CD4-positive, alpha-beta T cell treated with Interleukin-6 for 4 hours (primary cell): ENCODE data around the gene PLCG2.
"Not testable (repeated sequence)": the region's sequence is repeated elsewhere in the genome, so short reads cannot be mapped to it uniquely, and the experiment has no call there.

Experiments used
- DNase-seq: peaks from one replicate; pipeline ENCODE4 v3.0.0-alpha.2; 2020; ENCODE audit warnings: mixed read lengths

PLCG2 gene

GRCh38 chr16:81790830-81791435 lies 11.8 kb downstream of the PLCG2 start:
- no peak for DNase-seq

GRCh38 chr16:81792828-81793227 lies 13.7 kb downstream of the PLCG2 start:
- no peak for DNase-seq

- DNase-seq, result no peak
Observed at GRCh38 chr16:81795193-81795592, 16.1 kb downstream of the PLCG2 start.

- DNase-seq, result no peak
Observed at GRCh38 chr16:81796035-81796434, 16.9 kb downstream of the PLCG2 start.

- no peak for DNase-seq
Observed at GRCh38 chr16:81796583-81797346, 17.7 kb downstream of the PLCG2 start.

GRCh38 chr16:81797443-81797842 lies 18.4 kb downstream of the PLCG2 start:
- no peak for DNase-seq

GRCh38 chr16:81798311-81799137 lies 19.4 kb downstream of the PLCG2 start:
- no peak for DNase-seq

- DNase-seq, result no peak
Observed at GRCh38 chr16:81799138-81799504, 20.0 kb downstream of the PLCG2 start.

GRCh38 chr16:81801724-81802123 lies 22.6 kb downstream of the PLCG2 start:
- DNase-seq, result not testable (repeated sequence)

- no peak for DNase-seq
Observed at GRCh38 chr16:81803332-81803731, 24.2 kb downstream of the PLCG2 start.

GRCh38 chr16:81804134-81804610 lies 25.1 kb downstream of the PLCG2 start:
- no peak for DNase-seq

- DNase-seq, result no peak
Observed at GRCh38 chr16:81806696-81807095, 27.6 kb downstream of the PLCG2 start.

GRCh38 chr16:81807767-81808358 lies 28.8 kb downstream of the PLCG2 start:
- DNase-seq, result no peak

GRCh38 chr16:81808933-81809480 lies 29.9 kb downstream of the PLCG2 start:
- no peak for DNase-seq

GRCh38 chr16:81809567-81809966 lies 30.5 kb downstream of the PLCG2 start:
- no peak for DNase-seq

- no peak for DNase-seq
Observed at GRCh38 chr16:81810361-81810760, 31.3 kb downstream of the PLCG2 start.

GRCh38 chr16:81810894-81811538 lies 31.9 kb downstream of the PLCG2 start:
- DNase-seq, result no peak

- DNase-seq, result no peak
Observed at GRCh38 chr16:81813648-81814047, 34.6 kb downstream of the PLCG2 start.

- DNase-seq, result no peak
Observed at GRCh38 chr16:81814751-81815428, 35.8 kb downstream of the PLCG2 start.

- no peak for DNase-seq
Observed at GRCh38 chr16:81815429-81815766, 36.3 kb downstream of the PLCG2 start.

GRCh38 chr16:81816351-81816750 lies 37.3 kb downstream of the PLCG2 start:
- no peak for DNase-seq

- DNase-seq, result no peak
Observed at GRCh38 chr16:81816793-81817210, 37.7 kb downstream of the PLCG2 start.
